Duodenal mucosa (tissue), 2 donors: ENCODE measurements around the gene HNRNPA3.
A peak's percentile ranks its signal among the peaks of the same experiment; 100 is the strongest.

ENCODE experiments used
- H3K27ac ChIP-seq: one replicate; pipeline ENCODE4 v1.7.0; 2013; ENCODE audit warnings: low read depth, low read length
- H3K27me3 ChIP-seq, 2 donors: one replicate each; pipeline ENCODE4 v1.7.0; 2013; ENCODE audit warnings: low read length in 2 of 2, control low read depth in 1 of 2; ENCODE audit not compliant: insufficient read depth in 2 of 2, control insufficient read depth in 1 of 2
- H3K36me3 ChIP-seq, 2 donors: one replicate each; pipeline ENCODE4 v1.7.0; 2013; ENCODE audit warnings: low read length in 2 of 2, control low read depth in 1 of 2; ENCODE audit not compliant: insufficient read depth in 2 of 2, control insufficient read depth in 1 of 2
- H3K4me1 ChIP-seq, 2 donors: one replicate each; pipeline ENCODE4 v1.7.0; 2013; ENCODE audit warnings: low read length in 2 of 2, control low read depth in 1 of 2; ENCODE audit not compliant: insufficient read depth in 2 of 2, control insufficient read depth in 1 of 2
- H3K4me3 ChIP-seq, 2 donors: one replicate each; pipeline ENCODE4 v1.7.0; 2013; ENCODE audit warnings: low read length in 2 of 2, low read depth in 1 of 2
- H3K9ac ChIP-seq, 2 donors: one replicate each; pipeline ENCODE4 v1.7.0; 2013; ENCODE audit warnings: low read length in 2 of 2, low read depth in 1 of 2
- H3K9me3 ChIP-seq, 2 donors: one replicate each; pipeline ENCODE4 v1.7.0; 2013; ENCODE audit warnings: low read length in 2 of 2, control low read depth in 1 of 2; ENCODE audit not compliant: control insufficient read depth in 1 of 2

The HNRNPA3 gene

GRCh38 chr2:177252808-177253531 lies 40.4 kb downstream of the HNRNPA3 start:
- H3K36me3 ChIP-seq = peaks cover 0 to 6% of the 10 kb centered on the region in 2 donors
- H3K9ac ChIP-seq = peak overlapping the region in 1 of 2 donors; percentile 22
- H3K9me3 ChIP-seq = peaks cover 0 to 3% of the 10 kb centered on the region in 2 donors
- H3K4me3 ChIP-seq = peak overlapping the region; percentile 8 to 23
- no peaks in the 10 kb centered on the region for H3K27me3 ChIP-seq
- peak overlapping the region; percentile 6 for H3K27ac ChIP-seq
- peaks cover 76 to 79% of the 10 kb centered on the region in 2 donors for H3K4me1 ChIP-seq

GRCh38 chr2:177253704-177254103 lies 41.1 kb downstream of the HNRNPA3 start:
- Histone ChIP-seq H3K36me3 (peaks cover 0 to 10% of the 10 kb centered on the region in 2 donors), H3K9me3 (peaks cover 0 to 5% of the 10 kb centered on the region in 2 donors), H3K27ac (peak overlapping the region; percentile 62)

DNA sequence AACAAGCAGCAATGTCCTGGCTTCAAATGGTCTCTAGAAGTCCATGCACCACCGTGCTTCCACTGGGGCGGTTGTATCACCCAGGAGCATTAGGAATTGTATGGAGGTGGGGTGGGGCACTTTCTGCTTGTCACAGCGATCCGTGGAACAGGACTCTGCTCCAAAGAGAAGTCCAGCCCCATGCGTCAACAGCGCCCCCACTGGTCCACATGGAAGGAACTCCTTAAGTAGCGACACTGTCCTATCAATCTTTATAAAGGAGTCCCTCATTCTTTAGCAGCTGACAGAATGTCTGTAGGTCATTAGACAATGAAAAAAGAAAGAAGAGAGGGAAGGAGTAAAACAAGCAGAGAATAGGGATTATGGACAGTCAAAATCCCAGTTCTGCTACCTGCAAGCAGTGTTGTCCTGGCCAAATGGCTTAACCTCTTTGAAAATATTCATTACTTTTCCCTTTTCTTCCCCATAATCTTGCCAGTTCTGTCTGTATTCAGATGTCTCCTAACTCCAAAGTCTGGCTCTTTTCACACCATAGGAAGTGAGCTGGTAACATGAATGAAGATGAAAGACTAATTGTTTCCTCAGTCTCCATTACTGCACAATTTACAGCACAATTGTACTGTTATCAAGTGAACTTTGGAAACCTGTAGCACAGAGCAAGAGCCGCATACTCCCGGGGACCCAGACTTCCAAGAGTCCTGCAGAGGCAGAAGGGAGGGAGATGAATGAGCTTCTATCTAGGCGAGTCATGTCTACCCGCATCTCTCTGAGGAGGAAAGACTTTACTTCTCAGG lies 42.0 kb downstream of the HNRNPA3 start:
- Histone ChIP-seq H3K27ac (peak overlapping the region; percentile 62), H3K9ac (peak overlapping the region; percentile 26 to 51), H3K4me3 (peak overlapping the region; percentile 41 to 44), H3K27me3 (no peaks in the 10 kb centered on the region), H3K4me1 (peaks cover 75 to 85% of the 10 kb centered on the region in 2 donors), H3K36me3 (peaks cover 0 to 15% of the 10 kb centered on the region in 2 donors), H3K9me3 (peaks cover 0 to 5% of the 10 kb centered on the region in 2 donors)

More at GRCh38 chr2:177253704-177254103, 41.1 kb downstream of the HNRNPA3 start:
- Histone ChIP-seq H3K9ac (peak overlapping the region in 1 of 2 donors; percentile 37), H3K4me3 (peak overlapping the region in 1 of 2 donors; percentile 31), H3K27me3 (no peaks in the 10 kb centered on the region), H3K4me1 (peaks cover 75 to 78% of the 10 kb centered on the region in 2 donors)

- H3K36me3 ChIP-seq = peaks cover 0 to 15% of the 10 kb centered on the region in 2 donors
- H3K27ac ChIP-seq = peak overlapping the region; percentile 57
- H3K4me1 ChIP-seq = peaks cover 79 to 85% of the 10 kb centered on the region in 2 donors
- H3K4me3 ChIP-seq = peak overlapping the region; percentile 9 to 41
- no peaks in the 10 kb centered on the region for H3K27me3 ChIP-seq
- H3K9me3 ChIP-seq = peaks cover 0 to 5% of the 10 kb centered on the region in 2 donors
- H3K9ac ChIP-seq = peak overlapping the region; percentile 26 to 51
Measured at GRCh38 chr2:177255227-177255601, 42.6 kb downstream of the HNRNPA3 start.

- no peak overlapping the region for H3K27ac ChIP-seq
- peaks cover 0 to 5% of the 10 kb centered on the region in 2 donors for H3K9me3 ChIP-seq
- H3K27me3 ChIP-seq = no peaks in the 10 kb centered on the region
- H3K36me3 ChIP-seq = peaks cover 0 to 13% of the 10 kb centered on the region in 2 donors
- H3K4me1 ChIP-seq = peaks cover 78 to 83% of the 10 kb centered on the region in 2 donors
- H3K4me3 ChIP-seq = no peak overlapping the region
- peak overlapping the region in 1 of 2 donors; percentile 51 for H3K9ac ChIP-seq
Measured at GRCh38 chr2:177256026-177256425, 43.4 kb downstream of the HNRNPA3 start.

DNA sequence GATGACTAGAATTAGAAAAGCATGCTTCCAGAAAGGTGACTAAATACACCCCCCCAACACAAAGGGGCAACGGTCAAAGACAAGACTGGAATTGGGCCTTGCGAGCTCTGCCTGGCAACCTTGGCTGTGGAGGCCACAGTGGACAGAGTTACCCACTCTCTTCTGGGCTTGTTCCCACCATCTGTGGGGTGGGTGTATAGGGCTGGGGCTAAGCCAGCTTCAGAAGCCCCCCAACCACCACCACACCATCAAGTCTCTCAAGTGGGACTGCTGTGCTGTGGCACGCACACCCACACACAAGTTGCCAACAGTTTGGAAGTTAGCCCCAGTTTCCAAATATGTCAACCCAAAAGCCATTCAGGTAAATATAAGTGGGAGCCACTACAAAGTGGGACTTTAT lies 44.1 kb downstream of the HNRNPA3 start:
- Histone ChIP-seq H3K9ac (peak overlapping the region in 1 of 2 donors; percentile 34), H3K27ac (no peak overlapping the region), H3K9me3 (peaks cover 0 to 5% of the 10 kb centered on the region in 2 donors), H3K36me3 (peaks cover 0 to 12% of the 10 kb centered on the region in 2 donors), H3K27me3 (no peaks in the 10 kb centered on the region), H3K4me1 (peaks cover 77 to 78% of the 10 kb centered on the region in 2 donors), H3K4me3 (peak overlapping the region; percentile 17 to 36)

GRCh38 chr2:177257471-177257870 lies 44.9 kb downstream of the HNRNPA3 start:
- Histone ChIP-seq H3K4me3 (peak overlapping the region in 1 of 2 donors; percentile 36), H3K27ac (no peak overlapping the region), H3K27me3 (no peaks in the 10 kb centered on the region), H3K9ac (peak overlapping the region in 1 of 2 donors; percentile 34), H3K36me3 (peaks cover 0 to 12% of the 10 kb centered on the region in 2 donors), H3K9me3 (peaks cover 0 to 5% of the 10 kb centered on the region in 2 donors), H3K4me1 (peaks cover 70 to 76% of the 10 kb centered on the region in 2 donors)

DNA sequence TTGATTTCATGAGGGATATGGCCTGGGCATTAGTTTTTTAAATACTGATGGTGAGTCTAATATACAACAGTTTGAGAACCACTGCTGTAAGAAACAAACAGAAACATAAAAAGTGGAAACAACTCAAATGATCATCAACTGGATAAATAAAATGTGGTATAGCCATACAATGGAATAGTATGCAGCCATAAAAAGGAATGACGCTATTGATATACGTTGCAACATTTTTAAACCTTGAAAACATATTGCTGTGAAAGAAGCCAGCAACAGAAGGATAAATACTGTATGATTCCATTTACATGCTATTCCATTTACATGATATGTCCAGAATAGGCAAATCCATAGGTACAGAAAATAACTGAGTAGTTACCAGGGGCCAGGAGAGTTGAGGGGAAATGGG lies 45.5 kb downstream of the HNRNPA3 start:
- Histone ChIP-seq H3K27me3 (no peaks in the 10 kb centered on the region), H3K4me1 (peaks cover 65 to 70% of the 10 kb centered on the region in 2 donors), H3K9me3 (peaks cover 0 to 5% of the 10 kb centered on the region in 2 donors), H3K9ac (no peak overlapping the region), H3K4me3 (no peak overlapping the region), H3K36me3 (peaks cover 0 to 12% of the 10 kb centered on the region in 2 donors), H3K27ac (no peak overlapping the region)

DNA sequence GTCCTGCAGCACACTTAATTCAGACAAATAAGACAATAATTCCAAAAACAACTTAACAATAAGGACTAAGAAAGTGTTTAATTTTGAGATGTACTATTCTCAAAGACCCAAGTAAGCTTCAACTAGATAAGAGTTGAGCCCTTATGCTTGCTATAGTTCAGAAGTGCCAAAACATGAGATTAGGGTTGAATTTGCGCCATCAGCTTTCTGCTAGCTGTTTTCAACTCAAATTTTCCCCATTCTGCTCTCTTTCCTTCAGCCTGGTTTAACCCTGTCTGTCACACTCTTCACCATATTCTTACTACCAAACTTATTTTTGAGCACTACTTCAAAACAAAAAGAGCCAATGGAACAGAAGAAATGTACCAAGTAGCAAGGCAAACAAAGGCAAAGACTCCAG lies 47.8 kb downstream of the HNRNPA3 start:
- Histone ChIP-seq H3K4me1 (peaks cover 44 to 48% of the 10 kb centered on the region in 2 donors), H3K36me3 (peaks cover 0 to 12% of the 10 kb centered on the region in 2 donors), H3K9ac (peak overlapping the region in 1 of 2 donors; percentile 32), H3K27ac (no peak overlapping the region), H3K4me3 (peak overlapping the region; percentile 50 to 59), H3K9me3 (peaks cover 0 to 5% of the 10 kb centered on the region in 2 donors), H3K27me3 (no peaks in the 10 kb centered on the region)
